HEK293T (cell line): ENCODE results near the gene TMTC2.

Experiments used
- CTCF ChIA-PET: fragments of 350-600 bp; formaldehyde crosslinking; extraction: SDS; loops from one replicate; lab custom pipeline; 2021; ENCODE audit warnings: antibody characterized with exemption, inconsistent platforms; lab: Yijun Ruan, JAX
- POLR2A ChIA-PET: fragments of 350-600 bp; formaldehyde crosslinking; extraction: SDS; loops from one replicate; lab custom pipeline; 2020; ENCODE audit warnings: antibody characterized with exemption, inconsistent platforms; lab: Yijun Ruan, JAX
- DNase-seq: peaks from one replicate; pipeline ENCODE4 v3.0.0; 2012; ENCODE audit warnings: mixed read lengths; ENCODE audit errors: extremely low spot score
- ARNT ChIP-seq: fragments of 450-650 bp; IDR thresholded peaks from 2 replicates; pipeline ENCODE4 v1.6.1; 2017; ENCODE audit warnings: mild to moderate bottlenecking
- BHLHE40 ChIP-seq: fragments of 450-650 bp; IDR thresholded peaks from 2 replicates; pipeline ENCODE4 v1.6.1; 2016; ENCODE audit warnings: mild to moderate bottlenecking, moderate library complexity, borderline replicate concordance
- CTBP1 ChIP-seq: fragments of 450-650 bp; IDR thresholded peaks from 2 replicates; pipeline ENCODE4 v1.6.1; 2016; ENCODE audit warnings: borderline replicate concordance
- ELF4 ChIP-seq: fragments of 450-650 bp; IDR thresholded peaks from 2 replicates; pipeline ENCODE4 v1.6.1; 2017; ENCODE audit warnings: antibody characterized with exemption
- FOXA1 ChIP-seq: fragments of 450-650 bp; IDR thresholded peaks from 2 replicates; pipeline ENCODE4 v1.6.1; 2016; ENCODE audit warnings: mild to moderate bottlenecking
- FOXK2 ChIP-seq: fragments of 450-650 bp; IDR thresholded peaks from 2 replicates; pipeline ENCODE4 v1.6.1; 2016; ENCODE audit warnings: mild to moderate bottlenecking
- FOXM1 ChIP-seq: fragments of 450-650 bp; IDR thresholded peaks from 2 replicates; pipeline ENCODE4 v1.6.1; 2017; ENCODE audit warnings: mild to moderate bottlenecking, borderline replicate concordance
- HDGF ChIP-seq: fragments of 450-650 bp; IDR thresholded peaks from 2 replicates; pipeline ENCODE4 v1.6.1; 2017; ENCODE audit warnings: antibody characterized with exemption, borderline replicate concordance
- L3MBTL2 ChIP-seq: fragments of 450-650 bp; conservative IDR thresholded peaks from 2 replicates; pipeline ENCODE4 v1.6.1; 2016; ENCODE audit warnings: mild to moderate bottlenecking
- LEF1 ChIP-seq: fragments of 450-650 bp; IDR thresholded peaks from 2 replicates; pipeline ENCODE4 v1.6.1; 2017; ENCODE audit warnings: mild to moderate bottlenecking, borderline replicate concordance
- NFRKB ChIP-seq: fragments of 450-650 bp; IDR thresholded peaks from 2 replicates; pipeline ENCODE4 v1.6.1; 2016; ENCODE audit warnings: mild to moderate bottlenecking, moderate library complexity
- PKNOX1 ChIP-seq: fragments of 450-650 bp; IDR thresholded peaks from 2 replicates; pipeline ENCODE4 v1.6.1; 2016
- SP1 ChIP-seq: fragments of 450-650 bp; IDR thresholded peaks from 2 replicates; pipeline ENCODE4 v1.6.1; 2017
- SUZ12 ChIP-seq: fragments of 450-650 bp; IDR thresholded peaks from 2 replicates; pipeline ENCODE4 v1.6.1; 2016; ENCODE audit warnings: mild to moderate bottlenecking
- TARDBP ChIP-seq: fragments of 450-650 bp; IDR thresholded peaks from 2 replicates; pipeline ENCODE4 v1.6.1; 2016
- ZNF384 ChIP-seq: fragments of 450-650 bp; IDR thresholded peaks from 2 replicates; pipeline ENCODE4 v1.6.1; 2016

The TMTC2 gene

GRCh38 chr12:82685790-82686167 is 927 bp upstream of the TMTC2 start:
- peak; percentile 84 for DNase-seq
- ChIA-PET CTCF (interaction anchor here (0.6 to 1.2 kb wide), 16 partner anchors 8 to 1137 kb away, joined by 3 to 6 read pairs (median 3); no protein-coding TSS in a partner anchor), POLR2A (interaction anchor here (1.0 to 1.4 kb wide), 2 partner anchors 54 to 211 kb away, joined by 3 read pairs; no protein-coding TSS in a partner anchor)
- TF ChIP-seq FOXK2 (no peak), HDGF (no peak), BHLHE40 (no peak), FOXM1 (no peak), TARDBP (no peak), SP1 (no peak), PKNOX1 (no peak), ZNF384 (no peak), ELF4 (no peak), FOXA1 (no peak), SUZ12 (no peak), CTBP1 (no peak), L3MBTL2 (no peak), NFRKB (no peak), LEF1 (no peak), ARNT (no peak)

- ChIA-PET POLR2A (interaction anchor here (0.7 to 1.4 kb wide), 5 partner anchors 33 to 208 kb away, joined by 3 to 4 read pairs (median 3); no protein-coding TSS in a partner anchor), CTCF (interaction anchor here (0.6 to 1.2 kb wide), 3 partner anchors 9 to 491 kb away, joined by 3 to 5 read pairs (median 3); no protein-coding TSS in a partner anchor)
- peak; percentile 31 for DNase-seq
- TF ChIP-seq PKNOX1 (peak; percentile 50; the same call in 1 of the 2 replicates), TARDBP (no peak)
Measured at GRCh38 chr12:82687021-82688011, 610 bp downstream of the TMTC2 start.

- ChIA-PET CTCF (no interaction called here), POLR2A (no interaction called here)
- TF ChIP-seq L3MBTL2 = no peak
- TF ChIP-seq PKNOX1 = no peak
- no peak for TF ChIP-seq HDGF
- no peak for TF ChIP-seq SP1
- no peak for DNase-seq
Measured at GRCh38 chr12:82688035-82688501, 1.4 kb downstream of the TMTC2 start.

- CTCF ChIA-PET = no interaction called here
- TF ChIP-seq PKNOX1 (no peak), HDGF (no peak), CTBP1 (no peak), ZNF384 (no peak), FOXK2 (no peak), L3MBTL2 (no peak), ARNT (no peak), NFRKB (no peak), SUZ12 (no peak)
- POLR2A ChIA-PET = no interaction called here
- no peak for DNase-seq
Measured at GRCh38 chr12:82688596-82688995, 1.9 kb downstream of the TMTC2 start.

- ChIA-PET CTCF (no interaction called here), POLR2A (no interaction called here)
- TF ChIP-seq SUZ12 = no peak
- TF ChIP-seq FOXM1 = no peak
- TF ChIP-seq ARNT = no peak
- TF ChIP-seq LEF1 = no peak
- TF ChIP-seq ZNF384 = no peak
- no peak for TF ChIP-seq HDGF
- TF ChIP-seq TARDBP = no peak
- no peak for TF ChIP-seq NFRKB
- TF ChIP-seq BHLHE40 = no peak
- TF ChIP-seq ELF4 = no peak
- TF ChIP-seq L3MBTL2 = no peak
- no peak for TF ChIP-seq CTBP1
- no peak for TF ChIP-seq FOXK2
- TF ChIP-seq FOXA1 = no peak
- no peak for TF ChIP-seq SP1
- DNase-seq = no peak
Measured at GRCh38 chr12:82690006-82690405, 3.3 kb downstream of the TMTC2 start.

GRCh38 chr12:82691513-82691912 is 4.8 kb downstream of the TMTC2 start:
- no peak for TF ChIP-seq SP1
- POLR2A ChIA-PET = no interaction called here
- DNase-seq = no peak
- CTCF ChIA-PET = no interaction called here
